GM19395 (cell line): Measurements from ENCODE around the gene OR52N5.

Experiments used
- ATAC-seq: cut with Tn5 transposase; IDR thresholded peaks from one replicate; pipeline ENCODE4 v1.9.1; 2021; ENCODE audit warnings: mild to moderate bottlenecking, moderate library complexity; ENCODE audit not compliant: unreplicated experiment

OR52N5 gene

DNA sequence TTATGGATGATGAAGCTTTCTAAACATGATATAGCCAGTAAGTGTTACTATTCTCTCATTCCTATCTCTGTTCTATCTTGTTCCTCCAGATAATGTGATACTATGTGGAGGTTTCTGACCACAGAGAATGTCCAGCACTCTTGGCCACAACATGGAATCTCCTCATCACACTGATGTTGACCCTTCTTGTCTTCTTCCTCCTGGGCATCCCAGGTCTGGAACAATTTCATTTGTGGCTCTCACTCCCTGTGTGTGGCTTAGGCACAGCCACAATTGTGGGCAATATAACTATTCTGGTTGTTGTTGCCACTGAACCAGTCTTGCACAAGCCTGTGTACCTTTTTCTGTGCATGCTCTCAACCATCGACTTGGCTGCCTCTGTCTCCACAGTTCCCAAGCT, 56.8 kb downstream of the OR52N5 start:
- ATAC-seq: no peak
